Colonic mucosa (tissue), 4 donors: Measurements from ENCODE around the gene RAMACL. TPM values are rescaled to one million over a fixed set of nuclear protein-coding genes. Genes with fewer than 3 reads are reported as not detected.

Source experiments
- DNase-seq: peaks from one replicate; pipeline ENCODE4 v3.0.0-alpha.2; 2020
- H3K27ac ChIP-seq: fragments of 200-600 bp; one replicate; pipeline ENCODE4 v1.8.0; 2021
- H3K27me3 ChIP-seq: fragments of 200-600 bp; one replicate; pipeline ENCODE4 v1.8.0; 2021
- H3K36me3 ChIP-seq: fragments of 200-600 bp; one replicate; pipeline ENCODE4 v1.8.0; 2021
- H3K4me1 ChIP-seq: fragments of 200-600 bp; one replicate; pipeline ENCODE4 v1.8.0; 2021; ENCODE audit warnings: mild to moderate bottlenecking
- H3K4me3 ChIP-seq: fragments of 200-600 bp; one replicate; pipeline ENCODE4 v1.8.0; 2021
- H3K9ac ChIP-seq, 2 donors: one replicate each; pipeline ENCODE4 v1.7.0; 2013; ENCODE audit warnings: control low read depth in 2 of 2, low read depth in 2 of 2, low read length in 2 of 2
- H3K9me3 ChIP-seq: fragments of 200-600 bp; one replicate; pipeline ENCODE4 v1.8.0; 2021
- CTCF ChIP-seq: fragments of 200-600 bp; IDR thresholded peaks from one replicate; pipeline ENCODE4 v1.8.0; 2022; ENCODE audit warnings: antibody characterized with exemption, mild to moderate bottlenecking
- intact Hi-C: fragments of 100-400 bp; cut with DNase I; formaldehyde crosslinking; loops from one replicate; pipeline ENCODE4 v1.14.1; 2022
- total RNA-seq, 2 donors: library from RNA; stranded (reverse); fragmentation: NEBNext Ultra II Directional in 1 of 2; extraction: Animal tissue kit (Norgen Biotek cat#: 25700) in 1 of 2; gene quantifications; one replicate each; pipeline ENCODE4 v1.2.1, GENCODE V29; 2021
- donor health status: healthy.
- donor health status: DM: no; HTN: no; CAD: no.
- donor health status: DM: no; HTN: no; CAD: no.

RAMACL gene
- total RNA-seq, 2 donors from 2014 or later = 0.48 to 0.54 TPM

GRCh38 chr6:166559662-166560061, 26.8 kb downstream of the RAMACL start:
- intact Hi-C loops = no loop called here
- DNase-seq = no peak
- H3K9ac ChIP-seq = no peak overlapping the region
- H3K36me3 ChIP-seq = no peaks in the 10 kb centered on the region
- no peaks in the 10 kb centered on the region for H3K9me3 ChIP-seq
- H3K4me3 ChIP-seq = no peak overlapping the region
- TF ChIP-seq CTCF = no peak
- H3K4me1 ChIP-seq = no peaks in the 10 kb centered on the region
- no peak overlapping the region for H3K27ac ChIP-seq
- no peaks in the 10 kb centered on the region for H3K27me3 ChIP-seq

- intact Hi-C loops = no loop called here
- Histone ChIP-seq H3K9ac (no peak overlapping the region), H3K4me3 (no peak overlapping the region), H3K27me3 (no peaks in the 10 kb centered on the region), H3K9me3 (no peaks in the 10 kb centered on the region), H3K36me3 (no peaks in the 10 kb centered on the region), H3K4me1 (no peaks in the 10 kb centered on the region), H3K27ac (no peak overlapping the region)
- TF ChIP-seq CTCF = no peak
- DNase-seq = no peak
These were observed 27.3 kb downstream of the RAMACL start for GRCh38 chr6:166559211-166559610.

GRCh38 chr6:166558156-166559005, 28.1 kb downstream of the RAMACL start:
- no peak for DNase-seq
- no peak overlapping the region for H3K9ac ChIP-seq
- no peaks in the 10 kb centered on the region for H3K4me1 ChIP-seq

GRCh38 chr6:166556863-166557322, 29.6 kb downstream of the RAMACL start:
- no peak overlapping the region for H3K9ac ChIP-seq
- intact Hi-C loops = no loop called here
- H3K9me3 ChIP-seq = no peaks in the 10 kb centered on the region
- TF ChIP-seq CTCF = no peak
- no peaks in the 10 kb centered on the region for H3K36me3 ChIP-seq
- peak; percentile 45 for DNase-seq
- no peaks in the 10 kb centered on the region for H3K4me1 ChIP-seq
- H3K27ac ChIP-seq = peak overlapping the region; percentile 11
- no peaks in the 10 kb centered on the region for H3K27me3 ChIP-seq
- H3K4me3 ChIP-seq = no peak overlapping the region

More at GRCh38 chr6:166558156-166559005, 28.1 kb downstream of the RAMACL start:
- no peaks in the 10 kb centered on the region for H3K27me3 ChIP-seq
- no peaks in the 10 kb centered on the region for H3K36me3 ChIP-seq
- no peaks in the 10 kb centered on the region for H3K9me3 ChIP-seq
- TF ChIP-seq CTCF = no peak
- H3K27ac ChIP-seq = no peak overlapping the region
- no peak overlapping the region for H3K4me3 ChIP-seq
- intact Hi-C loops = no loop called here

- intact Hi-C loops = no loop called here
- Histone ChIP-seq H3K27ac (peak overlapping the region; percentile 11), H3K4me1 (no peaks in the 10 kb centered on the region), H3K36me3 (no peaks in the 10 kb centered on the region), H3K9me3 (no peaks in the 10 kb centered on the region), H3K27me3 (no peaks in the 10 kb centered on the region), H3K4me3 (no peak overlapping the region), H3K9ac (no peak overlapping the region)
- no peak for DNase-seq
- no peak for TF ChIP-seq CTCF
These were observed 30.1 kb downstream of the RAMACL start for GRCh38 chr6:166556336-166556735.
